Uterus (tissue), 4 donors: ENCODE measurements around the gene RAB3IL1. TPM values are rescaled to one million over a fixed set of nuclear protein-coding genes. Genes with fewer than 3 reads are reported as not detected.
A peak's percentile ranks its signal among the peaks of the same experiment; 100 is the strongest.
"Not testable (repeated sequence)": the region's sequence is repeated elsewhere in the genome, so short reads cannot be mapped to it uniquely, and the experiment has no call there.

Source experiments
- DNase-seq, 2 donors: peaks; one replicate each; pipeline ENCODE4 v3.0.0-alpha.2; 2019 to 2020
- H3K27ac ChIP-seq, 2 donors: fragments of 200-600 bp; sonication (generic); 1 replicate in 1 of 2; 2 replicates in 1 of 2; pipeline ENCODE4 v1.5.1; 2016 to 2018
- H3K27me3 ChIP-seq, 2 donors: fragments of 200-600 bp; sonication (generic); one replicate each; pipeline ENCODE4 v1.5.1; 2018 to 2019; ENCODE audit warnings: control low read depth in 1 of 2
- H3K36me3 ChIP-seq, 2 donors: fragments of 200-600 bp; sonication (generic); one replicate each; pipeline ENCODE4 v1.5.1; 2019; ENCODE audit warnings: control low read depth in 1 of 2
- H3K4me1 ChIP-seq, 2 donors: fragments of 200-600 bp; sonication (generic); one replicate each; pipeline ENCODE4 v1.5.1; 2018 to 2019; ENCODE audit warnings: control low read depth in 1 of 2
- H3K4me3 ChIP-seq, 2 donors: fragments of 200-600 bp; sonication (generic); 1 replicate in 1 of 2; 2 replicates in 1 of 2; pipeline ENCODE4 v1.5.1; 2018 to 2019; ENCODE audit warnings: mild to moderate bottlenecking in 1 of 2
- H3K9me3 ChIP-seq, 2 donors: fragments of 200-600 bp; sonication (generic); one replicate each; pipeline ENCODE4 v1.5.1; 2019; ENCODE audit warnings: control low read depth in 1 of 2
- POLR2A ChIP-seq, 2 donors: fragments of 450-650 bp; IDR thresholded peaks; one replicate each; pipeline ENCODE4 v1.6.1; 2016; ENCODE audit warnings: antibody characterized with exemption in 2 of 2, mild to moderate bottlenecking in 1 of 2, moderate library complexity in 1 of 2
- intact Hi-C: fragments of 100-400 bp; cut with DNase I; formaldehyde crosslinking; loops from one replicate; pipeline ENCODE4 v1.15.1; 2023; ENCODE audit warnings: low total_unique reads
- total RNA-seq, 4 donors: library from RNA; depleted of rRNA in 3 of 4; stranded (reverse); fragments of >200 nt in 3 of 4; gene quantifications; one replicate each; pipeline versions ENCODE4 v1.1.0 to v1.2.4, GENCODE V29; 2014 to 2023
- TF ChIP-seq, protein P1 (sequence below), 4 experiments: fragments of 200-600 bp in 2 of 4; fragments of 450-650 bp in 2 of 4; sonication (generic) in 2 of 4; IDR thresholded peaks; one replicate each; pipeline ENCODE4 v1.5.1; 2016 to 2019; ENCODE audit warnings: antibody characterized with exemption in 4 of 4, mild to moderate bottlenecking in 2 of 4, moderate library complexity in 1 of 4
- donor health status: DM: yes; HTN: yes; CAD: no.

Gene RAB3IL1
- total RNA-seq, result 10 to 100 TPM; 12.6 to 60.3 (median 26.8) TPM

DNA sequence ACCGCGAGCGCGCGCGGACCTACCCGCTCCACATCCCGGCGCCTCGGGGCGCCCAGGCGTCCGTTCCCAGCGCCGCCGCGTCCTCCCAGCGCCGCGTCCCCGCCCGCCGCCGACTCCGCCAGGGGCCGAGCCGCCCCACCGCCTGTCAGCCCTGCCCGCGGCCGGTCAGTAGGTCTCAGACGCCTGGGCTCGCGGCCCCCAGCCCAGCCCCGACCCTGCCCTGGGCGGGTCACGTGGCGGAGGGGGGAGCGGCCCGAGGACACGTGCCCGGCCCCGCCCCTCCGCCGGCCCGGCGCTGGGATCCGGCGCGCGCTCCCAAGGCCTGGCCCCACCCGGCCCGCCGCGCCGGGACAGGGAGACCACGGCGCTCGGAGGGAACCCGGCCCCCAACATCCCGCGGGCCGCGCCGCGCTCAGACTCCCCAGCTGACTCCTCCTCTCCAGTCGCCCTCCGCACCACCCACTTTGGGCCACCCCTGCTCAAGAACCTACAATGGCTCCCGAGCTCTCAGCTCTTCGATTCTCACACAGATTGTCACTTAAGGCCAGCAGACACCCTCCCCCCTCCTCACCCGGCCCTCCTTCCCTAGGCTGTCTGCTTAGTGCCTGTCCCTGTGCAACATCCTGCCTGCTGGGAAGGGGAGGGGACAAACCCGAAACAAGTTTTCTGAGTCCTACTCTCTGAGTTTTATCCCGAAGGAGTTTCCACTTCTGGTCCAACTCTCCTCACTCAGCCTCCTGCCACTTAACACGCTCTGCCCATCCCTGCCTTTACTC is at the start of gene RAB3IL1:
RAB3IL1 (minus strand) TSS at position 233 of the 776 bp plus-strand sequence; CDS start at position 34, 199 bp downstream.
- intact Hi-C loops, result no loop called here
- Histone ChIP-seq H3K27ac (peak within 1 kb of the TSS; percentile 90 to 94), H3K9me3 (no peaks in the 10 kb centered on the region), H3K27me3 (no peaks in the 10 kb centered on the region), H3K4me3 (peak within 1 kb of the TSS; percentile 47 to 80), H3K4me1 (peaks cover 4 to 12% of the 10 kb centered on the region in 2 donors), H3K36me3 (no peaks in the 10 kb centered on the region)
- peak; percentile 60 to 86 for TF ChIP-seq POLR2A (IDR thresholded peaks at IDR 0.05)
- TF ChIP-seq, protein P1, sequence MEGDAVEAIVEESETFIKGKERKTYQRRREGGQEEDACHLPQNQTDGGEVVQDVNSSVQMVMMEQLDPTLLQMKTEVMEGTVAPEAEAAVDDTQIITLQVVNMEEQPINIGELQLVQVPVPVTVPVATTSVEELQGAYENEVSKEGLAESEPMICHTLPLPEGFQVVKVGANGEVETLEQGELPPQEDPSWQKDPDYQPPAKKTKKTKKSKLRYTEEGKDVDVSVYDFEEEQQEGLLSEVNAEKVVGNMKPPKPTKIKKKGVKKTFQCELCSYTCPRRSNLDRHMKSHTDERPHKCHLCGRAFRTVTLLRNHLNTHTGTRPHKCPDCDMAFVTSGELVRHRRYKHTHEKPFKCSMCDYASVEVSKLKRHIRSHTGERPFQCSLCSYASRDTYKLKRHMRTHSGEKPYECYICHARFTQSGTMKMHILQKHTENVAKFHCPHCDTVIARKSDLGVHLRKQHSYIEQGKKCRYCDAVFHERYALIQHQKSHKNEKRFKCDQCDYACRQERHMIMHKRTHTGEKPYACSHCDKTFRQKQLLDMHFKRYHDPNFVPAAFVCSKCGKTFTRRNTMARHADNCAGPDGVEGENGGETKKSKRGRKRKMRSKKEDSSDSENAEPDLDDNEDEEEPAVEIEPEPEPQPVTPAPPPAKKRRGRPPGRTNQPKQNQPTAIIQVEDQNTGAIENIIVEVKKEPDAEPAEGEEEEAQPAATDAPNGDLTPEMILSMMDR (IDR thresholded peaks at IDR 0.05), result peak in 1 of 4 experiments; percentile 3
- DNase-seq, result peak; percentile 65 to 78

GRCh38 chr11:61966734-61967115 is 49.4 kb upstream of the RAB3IL1 start:
- no peak for TF ChIP-seq POLR2A (IDR thresholded peaks at IDR 0.05)
- TF ChIP-seq, protein P1 (IDR thresholded peaks at IDR 0.05), result no peak
- intact Hi-C loops, result no loop called here
- no peaks in the 10 kb centered on the region for H3K9me3 ChIP-seq
- H3K27me3 ChIP-seq, result no peaks in the 10 kb centered on the region
- H3K4me1 ChIP-seq, result peaks cover 15 to 19% of the 10 kb centered on the region in 2 donors
- peak overlapping the region; percentile 67 to 95 for H3K4me3 ChIP-seq
- H3K27ac ChIP-seq, result peak overlapping the region; percentile 100
- no peaks in the 10 kb centered on the region for H3K36me3 ChIP-seq
- DNase-seq, result no peak

- intact Hi-C loops, H3K9me3 ChIP-seq, H3K36me3 ChIP-seq, H3K27me3 ChIP-seq: not testable (repeated sequence)
- peak in 1 of 2 donors; percentile 49 for DNase-seq
- Histone ChIP-seq H3K4me1 (peaks cover 5 to 11% of the 10 kb centered on the region in 2 donors), H3K27ac (peak overlapping the region; percentile 100), H3K4me3 (peak overlapping the region; percentile 67 to 95)
These were observed 47.4 kb upstream of the RAB3IL1 start for GRCh38 chr11:61964666-61965271.

- no peak for DNase-seq
- Histone ChIP-seq H3K4me3 (no peak overlapping the region), H3K9me3 (no peaks in the 10 kb centered on the region), H3K4me1 (peaks cover 4 to 8% of the 10 kb centered on the region in 2 donors), H3K27me3 (no peaks in the 10 kb centered on the region), H3K36me3 (no peaks in the 10 kb centered on the region), H3K27ac (peak overlapping the region; percentile 100)
- TF ChIP-seq, protein P1 (IDR thresholded peaks at IDR 0.05), result no peak
- TF ChIP-seq POLR2A (IDR thresholded peaks at IDR 0.05), result no peak
- intact Hi-C loops, result no loop called here
These were observed 46.8 kb upstream of the RAB3IL1 start for GRCh38 chr11:61964058-61964665.

DNA sequence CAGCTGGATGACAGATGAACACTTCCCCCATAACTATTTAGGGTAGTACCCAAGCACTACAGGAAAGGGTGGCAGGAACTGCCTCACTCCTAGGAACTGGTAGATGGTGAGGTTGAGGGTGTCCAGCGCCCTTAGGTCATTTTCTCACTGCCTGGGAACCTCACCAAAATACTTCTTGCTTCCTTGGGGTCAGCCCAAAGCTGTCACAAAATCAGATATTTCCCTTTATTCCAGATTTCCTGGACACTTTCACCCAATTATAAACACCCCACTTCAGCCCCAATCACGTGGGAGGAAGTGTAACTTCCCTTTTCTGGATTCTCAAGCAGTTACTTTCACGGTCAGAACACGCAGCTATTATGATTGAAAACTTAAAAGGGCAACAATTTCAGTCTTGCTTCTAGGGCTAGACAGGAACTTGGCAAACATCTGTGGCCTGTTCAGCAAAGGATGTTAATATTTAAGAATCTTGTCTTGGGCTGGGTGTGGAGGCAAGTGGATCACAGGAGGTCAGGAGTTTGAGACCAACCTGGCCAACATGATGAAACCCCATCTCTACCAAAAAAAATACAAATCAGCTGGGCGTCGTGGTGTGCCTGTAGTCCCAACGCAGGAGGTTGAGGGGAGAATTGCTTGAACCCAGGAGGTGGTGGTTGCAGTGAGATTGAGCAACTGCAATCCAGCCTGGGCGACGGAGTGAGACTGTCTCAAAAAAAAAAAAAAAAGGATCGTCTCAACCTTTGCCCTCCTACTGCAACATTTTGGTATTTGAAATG is 46.1 kb upstream of the RAB3IL1 start:
- Histone ChIP-seq H3K27me3 (no peaks in the 10 kb centered on the region), H3K36me3 (no peaks in the 10 kb centered on the region), H3K9me3 (no peaks in the 10 kb centered on the region), H3K27ac (peak overlapping the region; percentile 100), H3K4me1 (peaks cover 0 to 8% of the 10 kb centered on the region in 2 donors), H3K4me3 (no peak overlapping the region)
- peak in 1 of 2 donors; percentile 29 for DNase-seq
- TF ChIP-seq, protein P1 (IDR thresholded peaks at IDR 0.05), result no peak
- TF ChIP-seq POLR2A (IDR thresholded peaks at IDR 0.05), result no peak
- intact Hi-C loops, result no loop called here
